GM19372 (cell line): ENCODE measurements around the gene MEX3B.
"Not testable (repeated sequence)": the region's sequence is repeated elsewhere in the genome, so short reads cannot be mapped to it uniquely, and the experiment has no call there.

Experiments
- ATAC-seq: cut with Tn5 transposase; IDR thresholded peaks from one replicate; pipeline ENCODE4 v1.9.1; 2021; ENCODE audit warnings: mild to moderate bottlenecking, low read depth, moderate library complexity; ENCODE audit not compliant: unreplicated experiment

Gene MEX3B

DNA sequence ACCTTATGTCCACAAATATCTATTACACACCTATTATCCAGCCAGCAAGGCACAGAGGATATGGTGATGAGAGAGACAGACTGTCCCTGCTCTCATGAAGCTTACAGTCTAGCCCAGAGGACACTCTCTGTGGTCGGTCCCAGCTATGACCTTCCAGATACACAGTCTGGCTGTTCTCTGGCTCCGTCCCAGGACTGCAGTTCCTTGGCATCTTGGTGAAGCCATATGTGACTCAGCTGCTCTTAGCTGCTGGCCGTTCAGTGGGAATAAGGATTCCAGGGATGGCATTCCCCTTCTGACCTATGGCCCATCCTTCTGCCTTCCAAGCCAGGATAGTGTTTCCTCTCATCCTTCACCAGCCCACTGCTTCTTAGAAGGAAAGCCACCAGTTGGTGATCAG lies 30.8 kb downstream of the MEX3B start:
- ATAC-seq: no peak

DNA sequence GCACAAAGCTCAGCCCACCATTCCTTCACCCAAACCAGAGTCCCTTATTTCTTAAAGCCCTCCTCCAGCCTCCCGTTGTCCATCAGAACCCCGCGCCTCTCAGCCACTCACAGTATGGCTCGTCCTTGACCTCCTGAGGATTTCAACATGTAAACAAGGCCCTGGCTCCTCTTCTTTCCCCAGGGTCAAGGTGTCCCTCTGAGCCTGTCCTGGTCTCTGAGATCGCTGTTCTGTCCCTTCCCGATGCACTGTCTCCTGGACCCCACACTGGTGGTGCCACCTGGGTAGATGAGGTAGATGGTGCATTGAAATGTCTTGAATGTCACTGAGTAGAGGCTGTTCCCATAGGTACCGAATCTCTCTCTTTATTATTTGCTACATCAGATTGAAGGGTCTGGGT lies 32.9 kb downstream of the MEX3B start:
- ATAC-seq: no peak

DNA sequence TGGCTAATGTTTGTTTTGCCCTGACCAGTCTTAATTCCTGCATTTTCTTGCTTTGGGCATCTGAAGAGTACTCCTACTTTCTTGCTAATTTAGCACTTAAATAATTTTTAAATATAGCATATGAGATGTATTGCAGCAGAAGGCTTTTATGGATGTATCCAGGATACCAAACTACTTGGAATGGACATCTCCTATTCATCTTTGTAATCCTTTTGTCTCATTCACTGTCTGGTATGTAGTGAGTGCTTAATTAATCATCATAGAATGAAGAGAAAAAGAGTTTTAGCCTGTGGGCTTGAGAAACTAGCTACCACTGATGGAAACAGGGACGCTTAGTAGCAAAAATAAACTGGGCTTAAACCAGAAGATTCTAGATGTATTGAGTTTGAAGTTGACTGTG lies 40.6 kb downstream of the MEX3B start:
- ATAC-seq: no peak

DNA sequence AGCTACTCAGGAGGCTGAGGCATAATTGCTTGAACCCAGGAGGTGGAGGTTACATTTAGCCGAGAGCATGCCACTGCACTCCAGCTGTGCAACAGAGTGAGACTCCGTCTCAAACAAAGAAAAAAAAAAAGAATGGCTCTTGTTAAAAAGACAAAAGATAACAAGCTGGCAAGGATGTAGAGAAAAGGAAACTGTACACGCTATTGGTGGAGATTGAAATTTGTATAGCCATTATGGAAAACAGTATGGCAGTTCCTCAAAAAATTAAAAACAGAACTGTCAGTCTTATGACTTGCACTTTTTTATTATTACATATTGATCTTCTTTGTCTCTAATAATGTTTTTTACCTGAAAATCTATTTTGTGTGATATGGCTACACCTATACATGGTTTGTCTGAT lies 41.9 kb downstream of the MEX3B start:
- ATAC-seq: no peak

DNA sequence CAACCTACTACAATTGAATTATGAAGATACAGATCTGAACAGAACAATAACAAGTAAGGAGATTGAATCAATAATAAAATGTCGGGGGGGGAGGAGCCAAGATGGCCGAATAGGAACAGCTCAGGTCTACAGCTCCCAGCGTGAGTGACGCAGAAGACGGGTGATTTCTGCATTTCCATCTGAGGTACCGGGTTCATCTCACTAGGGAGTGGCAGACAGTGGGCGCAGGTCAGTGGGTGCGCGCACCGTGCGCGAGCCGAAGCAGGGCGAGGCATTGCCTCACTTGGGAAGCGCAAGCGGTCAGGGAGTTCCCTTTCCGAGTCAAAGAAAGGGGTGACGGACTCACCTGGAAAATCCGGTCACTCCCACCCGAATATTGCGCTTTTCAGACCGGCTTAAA lies 50.7 kb downstream of the MEX3B start:
- not testable (repeated sequence) for ATAC-seq

DNA sequence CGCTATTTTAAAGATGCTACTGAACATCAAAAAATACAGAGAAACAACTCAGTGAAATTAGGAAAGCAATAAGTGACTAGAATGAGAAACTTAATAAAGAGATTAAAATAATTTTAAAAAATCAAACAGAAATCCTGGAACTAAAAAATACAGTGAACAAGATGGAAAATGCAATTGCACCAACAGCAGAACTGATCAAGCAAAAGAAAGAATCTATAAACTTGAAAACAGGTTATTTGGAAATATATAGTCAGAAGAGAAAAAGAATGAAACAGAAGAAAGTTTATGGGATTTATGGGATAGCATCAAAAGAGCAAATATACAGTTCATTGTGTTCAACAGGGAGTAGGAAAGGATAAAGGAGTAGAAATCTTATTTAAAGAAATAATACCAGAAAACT lies 53.3 kb downstream of the MEX3B start:
- ATAC-seq: no peak
